HCT116 (cell line): Measurements from ENCODE around the gene FTHL17. TPM values are rescaled to one million over a fixed set of nuclear protein-coding genes. Genes with fewer than 3 reads are reported as not detected.

ENCODE experiments used
- ATAC-seq: fragments of 200-7000 bp; cut with Tn5 transposase; 2 replicates; pipeline ENCODE4 v1.9.1; 2020; ENCODE audit warnings: mild to moderate bottlenecking, moderate library complexity
- BruUV-seq: library from RNA; stranded (reverse); fragments of 400-500 nt; replicated peaks from 2 replicates; lab custom pipeline; 2021; lab: Mats Ljungman, UMichigan
- CTCF ChIA-PET: fragments of 300-600 bp; sonication (Branson Sonifier 250); formaldehyde crosslinking; loops from one replicate; lab custom pipeline; 2021; ENCODE audit warnings: antibody characterized with exemption; lab: Charles Lee
- POLR2A ChIA-PET: fragments of 300-600, 350-600 bp; sonication (Branson Sonifier 250); formaldehyde crosslinking; loops from one replicate; lab custom pipeline; 2021; ENCODE audit warnings: antibody characterized with exemption; lab: Charles Lee
- RAD21 ChIA-PET, 2 experiments: fragments of 300-600 bp; sonication (Branson Sonifier 250); formaldehyde crosslinking; loops; one replicate each; lab custom pipeline; 2023; ENCODE audit warnings: low total read pairs in 2 of 2; ENCODE audit not compliant: uncharacterized antibody in 2 of 2, unreplicated experiment in 2 of 2, low non-redundant PET in 1 of 2; lab: Charles Lee
- DNase-seq: peaks from one replicate; pipeline ENCODE4 v3.0.0-alpha.2; 2010; ENCODE audit warnings: low read depth, low spot score
- H2AFZ ChIP-seq: fragments of 200-600 bp; shearing (Covaris generic), sonication (generic); 2 replicates; pipeline ENCODE4 v1.6.1; 2017; ENCODE audit warnings: low read depth, mixed run types, mixed read lengths, antibody characterized with exemption, low read length; ENCODE audit not compliant: poor library complexity, severe bottlenecking
- H3K27ac ChIP-seq: 2 replicates; pipeline ENCODE4 v1.5.1; 2012; ENCODE audit warnings: low read depth, low read length
- H3K27me3 ChIP-seq: fragments of 200-600 bp; sonication (generic); 2 replicates; pipeline ENCODE4 v1.6.1; 2016; ENCODE audit warnings: mixed run types, low read length, mixed read lengths; ENCODE audit not compliant: insufficient read depth
- H3K36me3 ChIP-seq, 2 experiments: fragments of 200-500 bp in 1 of 2; fragments of 200-600 bp in 1 of 2; sonication (Bioruptor generic) in 1 of 2; sonication (generic) in 1 of 2; 2 replicates each; pipeline versions ENCODE4 v1.5.1 to v1.6.1; 2014 to 2016; ENCODE audit warnings: low read length in 2 of 2, inconsistent platforms in 1 of 2, mixed read lengths in 1 of 2, mixed run types in 1 of 2; ENCODE audit not compliant: insufficient read depth in 2 of 2, control insufficient read depth in 1 of 2
- H3K4me1 ChIP-seq, 2 experiments: fragments of 200-600 bp in 1 of 2; sonication (generic) in 1 of 2; 2 replicates each; pipeline versions ENCODE4 v1.5.1 to v1.6.1; 2012 to 2017; ENCODE audit warnings: low read length in 2 of 2, inconsistent platforms in 1 of 2, mild to moderate bottlenecking in 1 of 2, mixed read lengths in 1 of 2, mixed run types in 1 of 2, moderate library complexity in 1 of 2; ENCODE audit not compliant: insufficient read depth in 2 of 2, control insufficient read depth in 1 of 2
- H3K4me2 ChIP-seq: fragments of 200-600 bp; sonication (generic); 2 replicates; pipeline ENCODE4 v1.6.1; 2017; ENCODE audit warnings: mixed run types, low read length, mixed read lengths
- H3K4me3 ChIP-seq, 2 experiments: fragments of 200-600 bp in 1 of 2; sonication (generic) in 1 of 2; replicated peaks in 1 of 2; 2 replicates each; pipeline ENCODE4 v1.5.1; 2011 to 2016; ENCODE audit warnings: low read length in 2 of 2, control low read depth in 1 of 2, low read depth in 1 of 2, mild to moderate bottlenecking in 1 of 2, mixed read lengths in 1 of 2, mixed run types in 1 of 2
- H3K79me2 ChIP-seq: fragments of 200-600 bp; sonication (generic); 2 replicates; pipeline ENCODE4 v1.6.1; 2017; ENCODE audit warnings: mild to moderate bottlenecking, mixed run types, low read length, moderate library complexity, mixed read lengths; ENCODE audit not compliant: insufficient read depth
- H3K9ac ChIP-seq: fragments of 200-600 bp; sonication (generic); 2 replicates; pipeline ENCODE4 v1.6.1; 2016; ENCODE audit warnings: low read length, mixed read lengths
- H3K9me2 ChIP-seq: fragments of 200-600 bp; sonication (generic), shearing (Covaris generic); 2 replicates; pipeline ENCODE4 v1.6.1; 2017; ENCODE audit warnings: mixed run types, mild to moderate bottlenecking, moderate library complexity; ENCODE audit not compliant: insufficient read depth
- H3K9me3 ChIP-seq, 2 experiments: fragments of 200-500 bp in 1 of 2; fragments of 200-600 bp in 1 of 2; sonication (Bioruptor generic) in 1 of 2; sonication (generic) in 1 of 2; 2 replicates each; pipeline ENCODE4 v1.6.1; 2014 to 2017; ENCODE audit warnings: low read length in 2 of 2, mixed read lengths in 2 of 2, inconsistent platforms in 1 of 2, low read depth in 1 of 2, mild to moderate bottlenecking in 1 of 2, mixed run types in 1 of 2, moderate library complexity in 1 of 2; ENCODE audit not compliant: control insufficient read depth in 1 of 2, insufficient read depth in 1 of 2
- H4K20me1 ChIP-seq: fragments of 200-600 bp; sonication (generic), shearing (Covaris generic); 2 replicates; pipeline ENCODE4 v1.6.1; 2017; ENCODE audit warnings: mixed run types, mild to moderate bottlenecking, moderate library complexity; ENCODE audit not compliant: insufficient read depth
- CEBPB ChIP-seq: IDR thresholded peaks from 2 replicates; pipeline ENCODE4 v1.6.1; 2012; ENCODE audit warnings: low read depth
- EGR1 ChIP-seq: IDR thresholded peaks from 2 replicates; pipeline ENCODE4 v1.6.1; 2012; ENCODE audit warnings: low read depth
- FOSL1 ChIP-seq: IDR thresholded peaks from 2 replicates; pipeline ENCODE4 v1.6.1; 2012; ENCODE audit warnings: low read depth
- JUND ChIP-seq: IDR thresholded peaks from 2 replicates; pipeline ENCODE4 v1.6.1; 2012
- POLR2A ChIP-seq: IDR thresholded peaks from 2 replicates; pipeline ENCODE4 v1.7.0; 2011; ENCODE audit warnings: borderline replicate concordance; ENCODE audit not compliant: insufficient read depth, insufficient read length; ENCODE audit errors: extremely low read depth
- POLR2AphosphoS5 ChIP-seq: IDR thresholded peaks from 2 replicates; pipeline ENCODE4 v1.6.1; 2011; ENCODE audit warnings: mild to moderate bottlenecking, low read depth, low read length, moderate library complexity
- RAD21 ChIP-seq: IDR thresholded peaks from 2 replicates; pipeline ENCODE4 v1.6.1; 2012; ENCODE audit warnings: low read depth, mild to moderate bottlenecking
- SIN3A ChIP-seq: IDR thresholded peaks from 2 replicates; pipeline ENCODE4 v1.6.1; 2012; ENCODE audit warnings: low read depth
- SRF ChIP-seq: IDR thresholded peaks from 2 replicates; pipeline ENCODE4 v1.6.1; 2012; ENCODE audit warnings: low read depth
- TCF7L2 ChIP-seq: IDR thresholded peaks from 2 replicates; pipeline ENCODE4 v1.7.0; 2011; ENCODE audit warnings: borderline replicate concordance, inconsistent platforms; ENCODE audit not compliant: insufficient read depth, insufficient read length; ENCODE audit errors: extremely low read depth
- YY1 ChIP-seq: IDR thresholded peaks from 2 replicates; pipeline ENCODE4 v1.6.1; 2011; ENCODE audit warnings: low read length, low read depth, moderate library complexity, mild to moderate bottlenecking; ENCODE audit not compliant: insufficient replicate concordance; ENCODE audit errors: extremely low read depth
- ZFX ChIP-seq: fragments of 450-650 bp; IDR thresholded peaks from 2 replicates; pipeline ENCODE4 v1.6.1; 2017
- intact Hi-C: fragments of 100-400 bp; cut with micrococcal nuclease; formaldehyde crosslinking; loops from 2 replicates; pipeline ENCODE4 v1.10.0; 2022
- total RNA-seq: library from RNA; stranded (reverse); gene quantifications from one replicate; pipeline ENCODE4 v1.2.1, GENCODE V29; 2021; ENCODE audit not compliant: unreplicated experiment

The FTHL17 gene
- total RNA-seq, 1 experiment from 2014 or later, result not detected

- no peaks in the 10 kb centered on the region for H3K27me3 ChIP-seq
- DNase-seq, result no peak
- H3K36me3 ChIP-seq, result no peaks in the 10 kb centered on the region
- no peak overlapping the region for H3K27ac ChIP-seq
- intact Hi-C loops, result no loop called here
- H3K9ac ChIP-seq, result no peak overlapping the region
- no peak for TF ChIP-seq ZFX
- no peak for TF ChIP-seq YY1
- TF ChIP-seq FOSL1, result no peak
- TF ChIP-seq POLR2AphosphoS5, result no peak
- no peak for TF ChIP-seq TCF7L2
- no peak overlapping the region for H3K4me2 ChIP-seq
- H3K79me2 ChIP-seq, result no peaks in the 10 kb centered on the region
- no peaks in the 10 kb centered on the region for H3K4me1 ChIP-seq
- no peaks in the 10 kb centered on the region for H3K9me3 ChIP-seq
- no peak overlapping the region for H2AFZ ChIP-seq
- H3K4me3 ChIP-seq, result no peak overlapping the region
- ChIA-PET RAD21 (no interaction called here), POLR2A (no interaction called here), CTCF (no interaction called here)
- no peaks in the 10 kb centered on the region for H3K9me2 ChIP-seq
- no peaks in the 10 kb centered on the region for H4K20me1 ChIP-seq
- no TSS peak for BruUV-seq
- ATAC-seq, result no peak
Observed at GRCh38 chrX:31093639-31093975, 21.8 kb upstream of the FTHL17 start.

- no TSS peak for BruUV-seq
- H3K9me2 ChIP-seq, result no peaks in the 10 kb centered on the region
- H2AFZ ChIP-seq, result no peak overlapping the region
- intact Hi-C loops, result no loop called here
- TF ChIP-seq POLR2AphosphoS5, result no peak
- no peak for TF ChIP-seq RAD21
- TF ChIP-seq ZFX, result no peak
- TF ChIP-seq CEBPB, result no peak
- TF ChIP-seq JUND, result no peak
- no peak for TF ChIP-seq EGR1
- no peak for TF ChIP-seq SRF
- no peak for TF ChIP-seq FOSL1
- TF ChIP-seq POLR2A, result no peak
- no peak for TF ChIP-seq SIN3A
- no peak overlapping the region for H3K4me2 ChIP-seq
- H3K9ac ChIP-seq, result no peak overlapping the region
- H3K79me2 ChIP-seq, result no peaks in the 10 kb centered on the region
- ChIA-PET CTCF (no interaction called here), POLR2A (no interaction called here), RAD21 (no interaction called here)
- ATAC-seq, result no peak
- H3K27ac ChIP-seq, result no peak overlapping the region
- no peaks in the 10 kb centered on the region for H3K9me3 ChIP-seq
- no peaks in the 10 kb centered on the region for H3K27me3 ChIP-seq
- H3K4me3 ChIP-seq, result no peak overlapping the region
- DNase-seq, result no peak
- H3K36me3 ChIP-seq, result no peaks in the 10 kb centered on the region
- no peaks in the 10 kb centered on the region for H4K20me1 ChIP-seq
- H3K4me1 ChIP-seq, result no peaks in the 10 kb centered on the region
Observed at GRCh38 chrX:31092970-31093638, 21.3 kb upstream of the FTHL17 start.
